ENCODE results near the gene ACVRL1. TPM values are rescaled to one million over a fixed set of nuclear protein-coding genes. Genes with fewer than 3 reads are reported as not detected.

ACVRL1 gene
- total and polyA plus RNA-seq, 10 of the 15 experiments (the other 5 are each of a cell fraction or from before 2014, with no cell fraction given): not detected

GRCh38 chr12:51963477-51963876, 56.2 kb downstream of the ACVRL1 start (continued):
- TF ChIP-seq MTA3 (IDR thresholded peaks at IDR 0.05; ENCODE audit: borderline replicate concordance, low read length) (no peak), REST (IDR thresholded peaks at IDR 0.05; ENCODE audit: low read depth, low read length) (no peak), NKRF (conservative IDR thresholded peaks at IDR 0.05) (no peak), EGR1 (IDR thresholded peaks at IDR 0.05; ENCODE audit: borderline replicate concordance in 1 of 2, low read depth in 2 of 2, low read length in 2 of 2) (no peak)

- no TSS peak for BruUV-seq (replicated peaks)
- no peak overlapping the region for H3K4me3 ChIP-seq
- ChIA-PET POLR2A (no interaction called here), CTCF (interaction anchor here (0.7 to 3.8 kb wide), 5 partner anchors 7 to 149 kb away, joined by 3 to 18 read pairs (median 4); no protein-coding TSS in a partner anchor), RAD21 (ENCODE audit: unreplicated experiment) (no interaction called here), SMC1A (ENCODE audit: uncharacterized antibody, unreplicated experiment) (no interaction called here)
- H3K9ac ChIP-seq (ENCODE audit: control insufficient read depth, insufficient read depth, low read length): no peak overlapping the region
- ATAC-seq: no peak
- in situ Hi-C loops (cut with MboI) (no loop called here), intact Hi-C loops (cut with micrococcal nuclease; ENCODE audit: unreplicated experiment) (no loop called here)
- H4K20me1 ChIP-seq (ENCODE audit: control insufficient read depth, insufficient read depth): no peaks in the 10 kb centered on the region
- H3K9me3 ChIP-seq (replicated peaks; ENCODE audit: control insufficient read depth, insufficient read depth, low read length): no peaks in the 10 kb centered on the region; the same call in 2 of the 3 replicates
- no peak for DNase-seq (ENCODE audit: low read depth, low spot score)
- H3K36me3 ChIP-seq (ENCODE audit: control insufficient read depth in 2 of 2, insufficient read depth in 2 of 2, low read length in 1 of 2): no peaks in the 10 kb centered on the region
- H3K79me2 ChIP-seq (ENCODE audit: control insufficient read depth, insufficient read depth, low read length): no peaks in the 10 kb centered on the region
- no peak overlapping the region for H3K4me2 ChIP-seq (ENCODE audit: control insufficient read depth, insufficient read depth)
- peaks cover 0 to 3% of the 10 kb centered on the region in 2 experiments; a peak in 3 of 4 replicates for H3K27me3 ChIP-seq (replicated peaks in 1 of 2; ENCODE audit: control insufficient read depth in 2 of 2, insufficient read depth in 2 of 2, low read length in 1 of 2)
- no peak overlapping the region for H2AFZ ChIP-seq (ENCODE audit: control insufficient read depth, low read depth, low read length)
- H3K27ac ChIP-seq (ENCODE audit: control insufficient read depth, insufficient read depth): no peak overlapping the region
- H3K4me1 ChIP-seq (ENCODE audit: control insufficient read depth, insufficient read depth, low read length): peaks cover 30% of the 10 kb centered on the region
- no peak for TF ChIP-seq ZBTB33 (IDR thresholded peaks at IDR 0.05)
- FAIRE-seq: no peak
- 32% methylated on average over 2 of the region's 2 CpGs for WGBS (ENCODE audit: insufficient coverage, insufficient replicate concordance, low lambda C conversion rate, missing lambda C conversion rate)
Measured at GRCh38 chr12:51969643-51970042, 62.3 kb downstream of the ACVRL1 start.

All from GM12878 (cell line).